GM21723 (cell line): Measurements from ENCODE around the gene SHISA7.

Source experiments
- ATAC-seq: cut with Tn5 transposase; IDR thresholded peaks from one replicate; pipeline ENCODE4 v1.9.1; 2021; ENCODE audit warnings: mild to moderate bottlenecking, moderate library complexity; ENCODE audit not compliant: unreplicated experiment

SHISA7 gene

DNA sequence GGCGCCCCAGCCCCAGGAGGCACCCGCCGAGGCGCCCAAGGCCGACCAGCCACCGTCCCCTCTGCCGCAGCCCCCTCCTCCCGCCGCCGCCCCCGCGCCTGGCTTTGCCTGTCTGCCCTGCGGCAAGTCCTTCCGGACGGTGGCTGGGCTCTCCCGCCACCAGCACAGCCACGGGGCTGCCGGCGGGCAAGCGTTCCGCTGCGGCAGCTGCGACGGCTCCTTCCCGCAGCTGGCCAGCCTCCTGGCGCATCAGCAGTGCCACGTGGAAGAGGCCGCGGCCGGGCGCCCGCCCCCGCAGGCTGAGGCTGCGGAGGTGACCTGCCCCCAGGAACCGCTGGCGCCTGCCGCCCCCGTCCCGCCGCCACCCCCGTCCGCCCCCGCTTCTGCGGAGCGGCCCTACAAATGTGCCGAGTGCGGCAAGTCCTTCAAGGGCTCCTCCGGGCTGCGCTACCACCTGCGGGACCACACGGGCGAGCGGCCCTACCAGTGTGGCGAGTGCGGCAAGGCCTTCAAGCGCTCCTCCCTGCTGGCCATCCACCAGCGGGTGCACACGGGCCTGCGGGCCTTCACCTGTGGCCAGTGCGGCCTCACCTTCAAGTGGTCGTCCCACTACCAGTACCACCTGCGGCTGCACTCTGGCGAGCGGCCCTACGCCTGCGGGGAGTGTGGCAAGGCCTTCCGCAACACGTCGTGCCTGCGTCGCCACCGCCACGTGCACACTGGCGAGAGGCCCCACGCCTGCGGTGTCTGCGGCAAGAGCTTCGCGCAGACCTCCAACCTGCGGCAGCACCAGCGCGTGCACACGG is 39.3 kb upstream of the SHISA7 start:
- no peak for ATAC-seq

DNA sequence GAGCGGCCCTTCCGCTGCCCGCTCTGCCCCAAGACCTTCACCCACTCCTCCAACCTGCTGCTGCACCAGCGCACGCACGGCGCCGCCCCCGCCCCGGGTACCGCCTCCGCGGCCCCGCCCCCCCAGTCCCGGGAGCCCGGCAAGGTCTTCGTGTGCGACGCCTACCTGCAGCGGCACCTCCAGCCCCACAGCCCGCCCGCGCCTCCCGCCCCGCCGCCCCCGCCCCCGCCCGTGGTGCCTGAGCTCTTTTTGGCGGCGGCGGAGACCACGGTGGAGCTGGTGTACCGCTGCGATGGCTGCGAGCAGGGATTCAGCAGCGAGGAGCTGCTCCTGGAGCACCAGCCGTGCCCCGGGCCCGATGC is 38.7 kb upstream of the SHISA7 start:
- ATAC-seq, result no peak

DNA sequence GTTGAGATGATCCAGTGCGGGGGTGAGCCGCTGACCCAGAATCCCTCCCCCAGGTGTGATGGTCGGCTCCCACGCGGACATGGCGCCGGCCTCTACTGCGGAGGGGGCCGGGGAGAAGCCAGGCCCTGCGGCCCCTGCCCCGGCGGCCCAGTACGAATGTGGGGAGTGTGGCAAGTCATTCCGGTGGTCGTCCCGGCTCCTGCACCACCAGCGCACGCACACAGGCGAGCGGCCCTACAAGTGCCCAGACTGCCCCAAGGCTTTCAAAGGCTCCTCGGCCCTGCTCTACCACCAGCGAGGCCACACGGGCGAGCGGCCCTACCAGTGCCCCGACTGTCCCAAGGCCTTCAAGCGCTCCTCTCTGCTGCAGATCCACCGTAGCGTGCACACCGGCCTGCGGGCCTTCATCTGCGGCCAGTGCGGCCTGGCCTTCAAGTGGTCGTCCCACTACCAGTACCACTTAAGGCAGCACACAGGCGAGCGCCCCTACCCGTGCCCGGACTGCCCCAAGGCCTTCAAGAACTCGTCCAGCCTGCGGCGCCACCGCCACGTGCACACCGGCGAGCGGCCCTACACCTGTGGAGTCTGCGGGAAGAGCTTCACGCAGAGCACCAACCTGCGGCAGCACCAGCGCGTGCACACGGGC is 38.2 kb upstream of the SHISA7 start:
- ATAC-seq, result no peak

DNA sequence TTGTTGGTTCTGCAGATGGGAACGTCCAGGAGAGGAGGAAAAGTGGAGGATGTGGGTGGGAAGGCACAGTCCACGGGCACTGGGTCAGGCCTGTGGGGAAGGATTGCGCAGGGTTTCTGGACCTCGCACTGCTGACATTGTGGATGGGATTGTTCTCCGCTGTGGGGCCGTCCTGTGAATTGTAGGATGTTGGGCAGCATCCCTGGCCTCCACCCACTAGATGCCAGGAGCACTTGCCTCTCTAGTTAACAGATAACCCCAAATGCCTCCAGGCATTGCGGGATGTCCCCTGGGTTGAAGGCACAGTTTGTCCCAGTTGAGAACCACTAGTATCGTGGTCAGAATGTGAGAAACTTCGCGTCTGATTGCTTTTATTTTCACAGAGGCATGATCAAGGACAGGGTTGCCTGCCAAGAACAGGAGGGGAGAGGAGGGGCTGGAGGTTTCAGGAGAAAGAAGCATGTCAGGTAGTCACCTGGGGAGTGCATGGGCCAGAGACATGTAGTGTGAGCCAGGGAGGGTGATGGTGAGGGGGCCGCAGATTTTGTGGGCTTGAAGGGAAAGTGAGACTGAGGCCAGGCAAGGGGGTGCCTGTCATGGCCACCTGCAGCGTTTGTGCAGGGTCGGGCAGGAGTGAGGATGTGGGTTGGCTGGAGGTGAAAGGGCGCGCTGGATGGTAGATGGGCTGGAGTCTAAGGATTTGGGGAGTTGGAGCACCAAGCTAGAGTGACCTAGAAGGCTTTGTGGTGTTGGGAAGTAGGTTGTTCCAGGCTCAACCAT is 36.5 kb upstream of the SHISA7 start:
- ATAC-seq, result no peak

DNA sequence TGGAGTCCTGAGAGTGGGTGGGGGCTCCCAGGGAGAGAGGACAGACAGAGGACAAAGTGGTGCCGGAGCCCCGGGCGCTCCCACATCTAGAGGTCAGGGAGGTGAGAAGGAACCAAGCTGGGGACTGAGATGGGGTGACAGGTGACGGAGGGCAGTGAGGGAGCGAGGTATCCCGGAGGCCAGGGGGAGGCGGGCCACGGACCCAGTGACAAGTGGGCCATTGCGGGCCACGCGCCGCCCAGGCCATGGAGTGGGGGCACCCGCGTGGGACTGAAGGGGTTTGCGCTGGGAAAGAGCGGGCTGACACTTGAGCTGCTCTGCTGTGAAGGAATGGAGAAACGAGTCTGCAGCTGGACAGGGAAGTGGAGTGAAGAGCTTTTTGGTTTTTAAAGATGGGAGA is 35.9 kb upstream of the SHISA7 start:
- ATAC-seq, result no peak

DNA sequence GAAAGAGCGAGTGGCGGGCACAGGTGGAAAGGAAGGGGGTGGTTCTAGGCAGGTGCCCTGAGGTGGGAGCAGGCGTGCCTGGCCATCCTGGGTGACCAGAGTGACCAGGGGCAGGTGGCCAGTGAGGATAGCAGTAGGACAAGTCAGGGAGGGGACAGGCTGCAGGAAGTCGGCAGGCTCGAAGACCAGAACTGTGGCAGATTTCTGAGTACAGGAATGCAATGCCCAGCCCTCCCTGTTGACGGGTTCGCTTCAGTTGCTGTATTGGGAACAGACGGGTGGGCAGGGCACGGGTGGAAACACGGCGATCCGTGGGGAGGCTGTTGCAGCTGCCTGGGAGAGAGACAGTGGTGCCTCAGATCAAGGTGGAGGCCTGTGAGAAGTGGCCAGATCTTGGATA is 35.3 kb upstream of the SHISA7 start:
- ATAC-seq, result no peak

DNA sequence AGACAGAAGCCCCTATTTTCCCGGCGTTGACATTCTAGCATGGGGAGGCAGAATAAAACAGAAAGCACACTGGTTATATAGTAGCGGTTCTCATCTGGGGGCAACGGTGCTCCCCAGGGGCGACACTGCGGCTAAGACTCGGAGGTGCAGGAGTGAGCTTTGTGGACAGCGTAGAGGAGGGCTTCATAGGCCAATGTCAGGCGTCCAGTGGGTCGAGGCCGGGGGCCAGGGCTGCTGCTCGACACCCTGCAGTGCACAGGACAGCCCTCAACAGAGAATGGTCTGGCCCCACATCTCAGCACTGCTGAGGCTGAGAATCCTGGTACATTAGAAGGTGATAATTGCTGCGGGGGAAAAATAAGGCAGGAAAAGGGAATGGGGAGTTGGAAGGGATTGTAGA is 34.8 kb upstream of the SHISA7 start:
- no peak for ATAC-seq

DNA sequence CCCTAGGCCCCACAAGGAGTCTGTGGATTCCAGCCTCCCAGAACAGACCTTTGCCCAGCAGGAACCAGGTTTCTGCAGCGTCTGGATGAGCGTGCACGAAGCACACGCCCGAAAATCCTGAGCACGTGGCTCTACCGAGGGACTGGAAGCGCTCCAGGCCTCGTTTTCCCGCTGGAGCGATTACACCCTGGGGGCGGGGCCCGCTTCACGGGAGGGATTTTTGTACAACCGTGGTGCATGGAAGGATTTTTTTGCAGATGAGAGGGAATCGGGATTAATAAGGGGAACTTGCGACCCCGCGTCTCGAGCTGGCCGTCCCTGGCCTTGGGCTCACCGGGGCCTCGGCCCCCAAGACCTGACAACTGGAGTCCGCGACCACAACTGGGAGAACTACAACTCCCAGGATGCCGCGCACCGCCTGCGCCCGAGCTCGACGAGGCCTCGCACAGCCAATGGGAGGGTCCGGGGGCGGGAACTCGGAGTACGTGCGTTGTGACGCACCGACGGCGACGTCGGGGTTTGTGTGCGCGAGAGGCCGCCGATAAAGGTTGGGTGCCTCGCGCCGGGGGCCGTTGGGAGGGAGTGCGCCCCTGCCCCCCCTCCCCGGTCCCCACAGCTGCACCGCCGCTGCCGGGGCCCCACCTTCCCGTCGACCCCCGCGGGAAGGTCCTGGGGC is 33.1 kb upstream of the SHISA7 start, which contains the start of gene ZNF628:
Gene ZNF628 (plus strand): TSS at position 518 of the 676 bp plus-strand sequence. CDS start 3,294 bp downstream, outside the sequence.
- ATAC-seq, result peak; percentile 86

DNA sequence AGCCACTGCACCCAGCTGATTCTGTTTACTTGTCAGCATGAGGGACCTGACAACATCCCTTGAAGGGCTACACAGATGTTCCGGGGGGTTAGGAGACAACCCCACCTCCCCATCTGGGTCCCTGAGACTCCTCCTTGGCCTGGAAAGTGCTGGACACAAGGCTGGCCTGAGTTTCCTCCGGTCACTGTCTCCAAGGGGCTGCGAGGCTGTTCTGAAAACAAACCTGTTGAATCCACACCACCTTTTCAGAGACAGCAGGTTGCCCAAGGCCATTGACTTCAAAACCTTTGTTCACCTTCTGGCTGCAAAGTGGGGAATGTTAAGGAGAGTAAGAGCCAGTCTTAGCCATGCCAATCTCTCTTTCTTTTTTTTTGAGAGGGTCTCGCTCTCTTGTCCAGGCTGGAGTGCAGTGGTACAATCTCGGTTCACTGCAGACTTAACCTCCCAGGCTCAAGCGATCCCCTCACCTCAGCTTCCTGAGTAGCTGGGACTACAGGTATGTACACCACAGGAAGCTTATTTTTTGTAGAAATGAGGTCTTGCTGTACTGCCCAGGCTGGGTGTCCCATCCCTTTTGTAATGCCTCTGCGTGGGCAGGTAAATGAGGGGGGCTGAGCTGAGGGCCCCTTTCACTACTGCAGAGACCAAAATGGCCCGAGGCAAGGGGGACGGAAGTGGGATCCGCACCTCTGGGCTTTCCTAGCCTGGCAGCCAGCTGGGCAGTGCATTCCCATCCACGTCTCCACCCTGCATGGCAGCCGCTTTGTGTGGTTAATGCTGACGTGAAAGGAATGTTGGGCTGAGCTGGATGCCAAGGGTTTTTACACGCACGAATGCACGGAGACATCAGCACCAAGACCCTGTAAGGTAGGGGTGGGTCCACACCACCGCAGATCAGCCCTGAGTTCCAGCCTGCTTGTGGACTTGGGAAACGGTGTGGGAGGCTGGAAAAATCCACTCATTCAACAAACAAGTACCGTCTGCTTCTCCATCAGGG is 31.5 kb upstream of the SHISA7 start:
- no peak for ATAC-seq

DNA sequence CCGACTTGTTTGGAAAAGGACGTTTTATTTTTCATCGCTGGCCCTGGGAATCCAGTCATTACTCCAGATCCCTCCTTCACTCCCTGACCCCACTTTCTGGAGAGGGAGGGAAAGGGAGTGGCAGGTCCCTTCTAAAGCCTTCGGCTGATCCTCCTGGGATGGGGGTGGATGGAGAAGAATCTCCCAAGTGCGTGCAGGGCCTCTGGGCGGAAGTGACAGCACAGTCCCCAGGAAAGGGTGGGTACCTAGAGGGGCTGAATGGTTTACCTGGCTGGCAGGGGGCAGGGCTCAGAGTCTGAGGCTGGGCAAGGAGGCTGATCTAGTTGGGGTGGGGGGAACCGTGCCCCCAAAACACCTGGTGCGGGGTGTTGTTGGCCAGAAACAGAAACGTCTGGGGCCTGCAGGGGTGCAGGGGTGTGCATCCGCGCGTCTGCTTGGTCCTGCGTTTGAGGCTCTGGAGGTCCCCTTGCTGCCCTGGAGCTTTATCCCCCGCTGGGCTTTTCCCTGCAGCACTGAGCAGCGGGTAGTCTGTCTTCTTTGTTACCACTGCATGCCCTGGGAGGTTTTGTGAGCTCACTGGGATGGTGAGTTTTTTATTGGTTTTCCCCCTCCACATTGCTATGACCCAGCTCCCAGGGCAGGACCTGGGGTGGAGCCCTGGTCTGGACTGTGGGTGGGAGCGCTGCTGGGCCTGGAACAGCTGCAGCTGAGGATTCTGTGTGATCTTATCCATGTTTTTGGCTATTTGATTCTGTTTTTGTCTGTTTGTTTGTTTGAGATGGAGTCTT is 30.3 kb upstream of the SHISA7 start:
- no peak for ATAC-seq

DNA sequence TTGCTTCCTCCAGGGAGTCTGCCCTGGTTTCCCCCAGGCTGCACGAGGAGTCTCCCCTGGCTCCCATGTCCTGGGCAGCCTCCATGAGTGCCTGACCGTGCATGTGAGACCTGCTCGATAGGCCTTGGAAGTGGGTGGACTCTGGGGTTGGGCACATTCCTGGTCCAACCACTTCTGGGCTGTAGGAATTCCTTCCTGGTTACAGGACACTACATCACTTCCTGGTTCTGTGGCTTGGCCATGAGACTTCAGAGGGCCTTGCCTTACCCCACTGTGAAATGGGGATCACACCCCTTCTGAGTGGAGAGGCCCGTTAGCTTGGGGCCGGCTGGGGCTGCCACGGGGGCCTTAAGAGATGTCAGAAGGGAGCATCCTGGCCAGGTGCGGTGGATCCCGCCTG is 29.4 kb upstream of the SHISA7 start:
- no peak for ATAC-seq

DNA sequence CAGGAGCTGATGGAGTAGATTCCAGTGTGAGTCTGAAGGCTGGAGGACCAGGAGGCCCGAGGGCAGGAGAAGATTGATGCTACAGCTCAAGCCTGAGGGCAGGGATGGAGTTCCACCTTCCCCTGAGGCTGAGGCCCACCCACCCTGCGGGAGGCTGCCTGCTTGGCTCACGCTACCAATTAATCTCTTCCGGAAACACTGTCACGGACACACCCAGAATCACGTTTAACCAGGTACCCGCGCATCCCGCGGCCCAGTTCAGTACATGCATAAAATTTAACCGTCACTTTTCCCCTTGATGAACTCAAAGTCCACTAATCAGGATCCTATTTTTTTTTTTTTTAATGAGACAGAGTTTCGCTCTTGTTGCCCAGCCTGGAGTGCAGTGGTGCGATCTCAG is 28.2 kb upstream of the SHISA7 start:
- ATAC-seq, result no peak

DNA sequence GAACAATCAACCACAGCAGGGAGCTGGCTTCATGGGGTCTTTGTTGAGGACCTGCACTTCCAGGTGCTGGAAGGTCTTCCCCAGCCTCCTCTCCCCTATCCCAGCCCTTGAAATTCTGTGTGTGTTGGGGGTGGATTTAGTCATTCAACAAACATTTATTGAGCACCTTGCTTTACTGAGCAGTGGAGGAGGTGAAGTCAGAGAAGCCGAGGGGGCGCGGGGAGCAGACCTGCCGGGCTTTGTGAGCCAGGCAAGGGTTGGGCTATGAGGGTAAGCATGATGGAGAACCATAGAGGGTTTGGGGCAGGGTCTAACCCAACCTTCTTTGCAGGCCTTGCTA is 24.9 kb upstream of the SHISA7 start:
- ATAC-seq, result no peak

DNA sequence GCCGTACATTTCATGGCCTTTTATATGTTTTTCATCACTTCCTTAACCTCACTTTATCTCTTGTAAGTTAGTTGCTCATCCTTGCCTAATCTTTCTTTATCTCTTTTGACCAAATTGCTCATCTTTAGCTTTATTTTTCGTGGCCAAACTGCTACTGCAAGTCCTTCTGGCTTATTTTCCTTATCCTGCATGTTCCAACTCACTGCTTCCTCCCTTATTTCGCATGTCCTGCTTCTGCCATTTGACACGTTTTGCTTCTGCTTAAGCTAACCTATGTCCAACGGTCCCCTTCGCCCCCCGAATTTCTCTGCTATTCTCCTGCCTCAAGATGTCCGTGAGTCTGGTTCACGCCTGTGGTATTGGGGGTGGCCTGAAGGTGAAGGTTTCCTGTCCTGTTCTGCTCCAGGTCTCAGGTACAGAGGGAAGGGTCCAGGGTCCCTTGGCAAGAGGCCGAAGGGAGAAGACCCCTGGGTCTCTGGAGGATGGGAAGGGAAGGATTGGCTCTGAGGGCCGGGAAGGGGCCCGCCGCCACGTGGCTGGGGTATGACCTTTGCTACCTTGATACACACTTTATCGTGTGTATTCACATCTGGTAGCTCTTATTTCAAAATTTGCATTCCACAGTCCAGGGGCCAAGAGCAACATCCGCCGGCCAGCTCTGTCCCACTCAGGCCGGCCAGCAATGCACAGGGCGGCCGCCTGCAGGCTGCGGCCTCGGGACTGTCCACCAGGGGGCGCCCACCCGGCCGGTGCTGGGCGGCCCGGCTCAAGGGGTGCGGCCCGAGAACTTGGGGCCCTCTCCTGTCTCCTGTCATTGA is 24.3 kb upstream of the SHISA7 start:
- peak; percentile 62 for ATAC-seq

DNA sequence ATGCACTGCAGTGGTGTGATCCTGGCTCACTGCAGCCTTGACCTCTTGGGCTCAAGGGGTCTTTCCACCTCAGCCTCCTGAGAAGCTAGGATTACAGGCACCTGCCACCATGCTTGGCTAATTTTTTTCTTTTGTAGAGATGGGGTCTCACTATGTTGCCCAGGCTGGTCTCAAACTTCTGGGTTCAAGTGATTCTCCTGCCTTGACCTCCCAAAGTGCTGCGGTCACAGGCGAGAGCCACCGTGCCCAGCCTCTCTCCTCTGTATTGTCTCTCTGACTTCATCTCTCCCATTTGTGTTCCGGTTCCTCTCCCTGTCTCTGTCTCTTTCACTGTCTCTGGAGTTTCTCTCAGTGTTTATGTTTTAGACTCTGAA is 23.1 kb upstream of the SHISA7 start:
- ATAC-seq, result no peak

DNA sequence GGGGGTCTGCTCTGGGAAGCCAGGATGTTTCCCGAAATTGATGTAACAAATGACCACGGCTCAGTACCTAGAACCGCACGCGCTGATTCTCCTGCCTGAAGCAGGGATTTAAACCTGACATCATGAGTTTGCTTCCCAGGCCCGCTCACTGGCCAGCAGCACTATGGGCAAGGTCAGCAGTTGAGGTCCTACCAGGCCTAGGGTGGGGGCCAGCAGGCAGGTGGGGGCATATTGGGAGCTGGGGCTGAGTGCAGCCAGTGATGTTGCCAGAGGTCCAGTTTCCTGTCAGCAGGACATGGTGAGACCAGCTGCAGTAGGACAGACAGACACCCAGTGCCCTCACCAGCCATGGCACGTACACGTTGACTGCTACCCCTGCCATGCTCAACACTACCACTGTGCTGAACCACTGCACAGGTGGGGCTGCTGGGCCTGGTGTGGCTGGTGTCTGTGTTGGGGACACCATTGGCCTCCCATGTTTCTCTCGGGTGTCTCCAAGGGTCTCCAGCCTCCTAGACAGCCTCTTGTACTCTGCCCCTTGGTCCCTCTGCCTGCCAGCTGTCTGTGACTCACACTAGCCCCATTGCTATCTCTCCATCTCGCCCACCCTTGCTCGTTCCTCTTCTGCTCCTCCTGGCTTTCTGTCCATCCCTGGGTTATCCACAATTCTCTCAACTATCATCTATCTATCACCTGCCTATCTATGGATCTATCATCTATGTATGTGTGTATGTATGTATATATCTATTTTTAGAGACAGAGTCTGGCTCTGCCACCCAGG is 22.6 kb upstream of the SHISA7 start:
- no peak for ATAC-seq

DNA sequence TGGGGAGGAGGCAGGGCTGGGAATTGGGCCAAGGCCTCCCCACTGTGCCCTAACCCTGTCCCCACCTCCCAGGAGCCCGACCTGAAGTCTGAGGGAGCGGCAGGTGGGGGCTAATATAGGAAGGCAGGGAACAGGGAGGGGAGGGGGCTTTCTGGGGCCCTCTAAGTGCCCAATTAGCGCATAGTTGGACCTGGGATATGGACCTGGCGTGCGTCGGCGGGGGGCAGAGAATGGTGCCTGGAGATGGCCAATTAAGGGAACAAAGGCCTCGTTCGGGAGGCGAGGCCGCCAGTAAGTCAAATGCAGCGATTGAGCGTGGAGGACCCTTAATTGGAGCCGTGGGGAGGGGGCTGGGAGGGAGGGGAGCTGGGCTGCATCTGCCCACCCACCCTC is 21.6 kb upstream of the SHISA7 start, which contains the start of gene C19orf85:
Gene C19orf85 (minus strand): TSS at position 90 of the 393 bp plus-strand sequence. CDS start 197 bp downstream, outside the sequence.
- ATAC-seq, result no peak
